AG20443 (cell line): ENCODE results near the gene GALNT11.

Experiments used
- DNase-seq: peaks from one replicate; pipeline ENCODE4 v3.0.0; 2012; ENCODE audit warnings: low spot score, mixed read lengths

GALNT11 gene

DNA sequence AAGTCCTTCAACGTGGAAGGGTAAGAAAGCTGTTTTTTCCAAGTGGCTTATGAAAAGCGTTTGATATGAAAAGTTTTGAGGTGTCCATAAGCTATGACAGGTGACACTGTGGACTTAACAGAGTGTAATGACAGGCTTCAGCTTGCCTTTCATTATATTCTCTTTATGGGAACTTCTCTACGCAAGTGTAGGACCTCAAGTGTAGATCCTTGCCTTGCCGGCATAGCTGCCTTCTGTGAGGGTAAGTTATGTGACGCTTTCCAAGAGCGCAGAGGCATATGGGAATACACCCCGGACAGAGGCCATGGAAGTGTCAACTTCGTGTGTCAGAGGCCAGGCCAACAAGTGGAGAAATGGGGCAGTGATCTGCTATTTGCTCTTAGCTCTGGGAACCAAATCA lies 91.9 kb downstream of the GALNT11 start:
- DNase-seq = no peak

GRCh38 chr7:152120210-152120609 lies 94.7 kb downstream of the GALNT11 start:
- DNase-seq = no peak

DNA sequence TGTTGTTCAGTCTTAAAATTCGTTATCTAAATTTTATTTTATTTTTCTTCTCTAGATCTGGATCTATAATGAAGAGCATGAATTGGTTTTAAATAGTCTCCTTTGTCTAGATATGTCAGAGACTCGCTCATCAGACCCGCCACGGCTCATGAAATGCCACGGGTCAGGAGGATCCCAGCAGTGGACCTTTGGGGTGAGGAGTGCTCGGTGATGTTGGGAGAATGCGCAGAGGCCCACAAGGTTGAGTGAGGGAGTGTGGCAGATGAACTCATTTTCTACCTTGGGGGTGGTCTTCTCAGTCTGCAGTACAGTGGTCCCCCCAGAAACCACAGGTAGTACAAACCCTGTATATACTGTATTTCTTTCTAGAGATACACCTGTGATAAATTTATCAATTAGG lies 95.3 kb downstream of the GALNT11 start:
- no peak for DNase-seq

- no peak for DNase-seq
Observed at GRCh38 chr7:152121432-152121831, 96.0 kb downstream of the GALNT11 start.

DNA sequence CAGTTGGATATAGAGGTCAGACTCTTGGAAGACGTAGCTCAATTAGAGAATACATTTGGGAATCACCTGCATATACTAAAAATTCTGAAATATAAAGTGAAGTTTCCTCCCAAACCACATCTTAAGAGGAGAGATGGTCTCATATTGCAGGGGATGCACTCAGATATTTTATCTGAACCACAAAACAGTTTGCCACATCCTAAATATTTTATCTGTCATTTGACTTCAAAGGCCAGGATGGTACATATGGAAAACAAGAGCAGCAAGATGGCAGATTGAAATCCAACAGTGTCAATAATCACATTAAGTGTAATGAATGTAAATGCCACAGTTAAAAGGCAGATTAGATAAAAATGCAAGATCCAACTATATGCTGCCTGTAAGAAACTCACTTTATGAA lies 97.1 kb downstream of the GALNT11 start:
- DNase-seq = no peak

DNA sequence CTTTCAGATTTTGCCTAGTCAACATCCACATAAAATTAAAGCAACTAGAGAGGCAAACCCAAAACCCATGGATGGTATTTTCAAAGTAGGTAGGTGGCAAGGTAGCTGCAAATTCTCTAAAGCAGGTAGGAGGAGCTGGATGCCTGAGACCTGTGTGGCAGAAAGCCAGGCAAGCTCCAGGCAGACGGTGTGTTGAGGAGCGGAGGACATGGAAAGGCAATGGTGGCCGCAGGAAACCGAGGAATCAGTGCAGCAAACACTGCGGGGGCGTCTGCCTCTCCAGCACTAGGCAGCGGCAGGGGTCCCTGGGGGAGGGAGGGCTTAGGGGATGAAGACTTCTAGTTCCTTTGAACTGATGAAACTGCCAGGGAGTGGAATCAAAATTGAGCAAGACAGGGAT lies 101.3 kb downstream of the GALNT11 start:
- DNase-seq = no peak

GRCh38 chr7:152127229-152127628 lies 101.8 kb downstream of the GALNT11 start:
- no peak for DNase-seq

GRCh38 chr7:152128252-152128651 lies 102.8 kb downstream of the GALNT11 start:
- no peak for DNase-seq

- no peak for DNase-seq
Observed at GRCh38 chr7:152128741-152129461, 103.4 kb downstream of the GALNT11 start.

DNA sequence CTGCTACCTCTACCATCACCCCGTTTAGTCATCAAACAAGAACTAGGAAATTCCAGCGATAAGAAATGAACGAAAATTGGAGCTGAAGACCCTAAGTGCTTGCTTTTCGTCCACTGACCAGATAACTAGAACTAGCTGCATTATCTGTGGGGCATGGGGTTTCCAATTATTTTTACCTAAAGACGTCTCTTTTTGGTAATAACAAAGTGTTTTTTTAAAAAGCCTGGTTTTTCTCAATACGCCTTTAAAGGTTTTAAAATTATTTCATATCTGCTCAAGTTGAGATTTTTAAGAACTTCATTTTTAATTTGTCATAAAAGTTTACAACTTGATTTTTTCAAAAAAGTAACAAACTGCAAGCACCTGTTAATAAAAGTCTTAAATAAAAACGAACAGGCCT lies 104.2 kb downstream of the GALNT11 start:
- no peak for DNase-seq

DNA sequence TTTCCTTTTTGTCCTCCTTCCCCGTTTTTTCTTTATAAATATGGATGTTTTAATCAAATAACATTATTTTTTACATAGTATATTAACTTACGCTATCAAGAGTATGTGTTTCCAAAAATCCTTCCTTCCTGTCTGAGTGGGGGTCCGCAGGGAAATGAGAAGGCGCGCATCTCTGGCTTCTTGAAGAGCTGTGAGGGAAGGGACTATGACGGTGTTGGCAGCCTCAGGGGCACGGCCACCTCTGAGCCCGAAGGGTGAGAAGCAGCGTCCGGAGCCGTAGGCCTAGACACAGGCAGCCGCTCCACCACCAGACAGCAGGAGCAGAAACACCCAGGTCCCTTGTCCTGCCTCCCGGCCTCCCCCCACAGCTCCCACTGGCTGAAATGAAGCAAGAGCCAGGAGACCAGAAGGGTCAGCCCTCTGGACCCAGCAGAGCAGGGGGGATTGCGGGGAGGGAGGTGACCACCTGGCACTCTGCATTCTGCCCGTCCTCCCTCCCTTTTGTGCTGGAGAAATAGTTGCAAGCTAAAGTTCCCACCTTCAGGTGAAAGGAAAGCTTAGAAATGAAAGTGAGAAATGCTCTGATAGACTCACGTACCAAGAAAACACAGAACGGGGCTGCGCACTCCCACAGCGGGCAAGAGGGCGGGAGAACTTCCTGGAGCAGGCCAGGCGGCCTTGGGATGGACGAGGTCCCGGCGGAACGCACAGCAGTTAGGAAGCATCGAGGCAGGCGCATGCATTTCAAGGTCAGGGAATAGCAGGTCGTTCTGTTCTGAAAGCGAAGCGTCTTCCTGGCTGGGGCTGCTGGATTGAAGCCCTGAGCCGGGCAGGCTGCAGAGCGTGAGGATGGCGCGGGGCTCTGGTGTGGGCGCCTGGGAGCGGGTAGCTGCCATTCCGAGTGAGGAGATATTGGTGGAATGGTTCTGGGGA lies 105.5 kb downstream of the GALNT11 start:
- DNase-seq = no peak

DNA sequence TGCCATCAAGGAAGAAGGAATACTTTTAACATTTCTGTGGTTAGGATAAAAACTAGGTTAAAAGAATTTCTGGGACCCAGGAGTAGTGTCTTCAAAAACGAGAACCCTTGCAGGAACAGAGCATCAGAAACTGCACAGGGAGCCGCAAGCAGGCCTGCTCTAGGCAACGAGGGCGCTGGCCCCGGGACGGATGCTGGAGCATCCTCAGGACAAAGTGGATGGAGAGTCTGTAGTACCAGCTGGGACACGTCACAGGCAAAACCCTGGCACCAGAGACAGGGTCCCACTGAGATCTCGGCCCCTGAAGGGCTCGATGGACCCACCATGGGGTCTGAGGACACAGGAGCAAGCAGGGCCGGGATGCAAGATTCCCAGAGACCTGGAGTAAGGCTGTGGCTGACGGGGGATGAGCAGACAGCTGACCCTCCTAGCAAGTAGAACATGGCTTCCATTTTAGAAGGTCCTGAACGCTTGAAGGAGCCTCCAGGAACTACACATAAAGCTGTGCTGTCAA lies 106.6 kb downstream of the GALNT11 start:
- DNase-seq = no peak

GRCh38 chr7:152132812-152133211 lies 107.3 kb downstream of the GALNT11 start:
- DNase-seq = no peak

DNA sequence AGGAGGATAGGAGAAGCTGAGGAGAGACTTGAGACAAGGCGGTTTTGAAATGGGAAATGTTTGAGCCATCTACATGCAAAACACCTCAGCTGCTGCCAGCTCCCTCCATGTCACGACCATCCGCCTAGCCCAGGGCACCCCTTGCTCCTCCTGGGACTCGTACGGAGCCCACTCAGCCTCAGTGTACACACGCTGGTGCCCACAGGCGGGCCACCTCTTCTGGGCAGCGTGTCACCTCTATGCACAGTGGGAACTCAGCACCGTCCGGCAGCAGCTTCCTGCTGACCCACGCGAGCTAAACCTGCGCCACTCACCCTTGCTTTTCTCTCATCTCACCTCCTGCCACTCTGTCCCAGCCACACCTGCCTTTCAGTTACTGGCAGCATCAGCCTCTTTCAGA lies 108.3 kb downstream of the GALNT11 start:
- DNase-seq = no peak

DNA sequence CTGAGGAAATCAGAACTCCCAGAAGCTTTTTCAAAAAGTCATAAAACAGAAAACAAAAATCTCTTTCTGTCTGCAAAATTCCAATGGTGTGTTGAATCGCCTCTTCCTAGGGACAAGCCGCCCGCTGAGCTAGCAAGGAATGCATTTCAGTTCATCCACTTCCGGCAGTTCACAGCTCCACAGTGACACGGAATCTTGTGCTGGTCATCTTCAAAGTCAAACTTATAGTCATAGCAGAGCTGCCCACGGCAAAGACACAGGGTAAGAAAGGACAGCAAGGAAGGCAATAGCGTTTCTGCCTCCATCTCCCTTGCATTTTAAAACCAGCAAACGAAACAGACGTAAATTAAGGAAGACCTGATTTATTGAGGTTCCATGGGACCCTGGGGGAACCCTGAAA lies 111.2 kb downstream of the GALNT11 start:
- DNase-seq = no peak

DNA sequence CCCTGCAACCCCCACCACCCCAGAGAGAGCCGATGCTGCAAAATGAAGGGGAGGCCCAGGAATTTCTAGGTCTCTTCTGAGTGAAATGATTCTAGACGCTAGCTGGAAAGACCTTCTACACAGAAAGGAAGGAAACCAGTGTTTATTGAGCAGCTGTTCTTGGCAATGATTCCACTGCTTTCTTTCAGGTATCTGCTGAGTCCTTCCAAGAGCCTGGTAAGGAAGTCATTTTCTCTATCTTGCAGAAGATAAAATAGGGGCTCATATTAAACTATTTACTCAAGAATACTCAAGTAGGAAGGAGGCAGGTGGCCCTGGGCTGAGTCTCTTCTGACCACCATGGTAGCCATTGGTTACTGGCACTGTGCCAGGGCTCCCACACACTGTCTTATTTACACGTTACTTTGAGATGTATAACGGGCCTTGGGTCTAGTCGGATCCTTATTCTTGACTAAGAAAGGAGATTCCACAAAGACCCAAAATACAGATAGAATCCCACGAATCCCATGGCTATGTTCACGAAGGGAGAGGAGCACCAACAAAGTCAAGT lies 112.1 kb downstream of the GALNT11 start:
- DNase-seq = no peak

DNA sequence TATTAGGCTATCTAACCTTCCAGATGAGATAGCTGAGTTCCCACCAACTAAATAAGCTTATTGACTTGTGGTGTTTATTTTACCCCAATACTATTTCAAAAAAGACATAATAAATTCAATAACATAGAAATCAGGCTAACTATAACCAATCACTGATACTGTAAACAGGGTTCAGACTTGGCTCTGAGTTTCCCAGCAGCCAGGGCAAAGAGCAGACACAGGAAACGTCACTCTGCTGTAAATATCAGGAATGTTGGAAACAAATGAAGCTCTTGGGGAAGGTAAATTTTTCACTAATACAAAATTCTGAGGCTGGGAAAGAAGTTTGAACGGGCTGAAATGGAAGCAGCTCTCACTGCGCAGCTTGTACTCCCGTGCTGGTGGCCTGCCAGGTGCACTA lies 114.6 kb downstream of the GALNT11 start:
- DNase-seq = no peak

- DNase-seq = no peak
Observed at GRCh38 chr7:152140560-152140959, 115.1 kb downstream of the GALNT11 start.

DNA sequence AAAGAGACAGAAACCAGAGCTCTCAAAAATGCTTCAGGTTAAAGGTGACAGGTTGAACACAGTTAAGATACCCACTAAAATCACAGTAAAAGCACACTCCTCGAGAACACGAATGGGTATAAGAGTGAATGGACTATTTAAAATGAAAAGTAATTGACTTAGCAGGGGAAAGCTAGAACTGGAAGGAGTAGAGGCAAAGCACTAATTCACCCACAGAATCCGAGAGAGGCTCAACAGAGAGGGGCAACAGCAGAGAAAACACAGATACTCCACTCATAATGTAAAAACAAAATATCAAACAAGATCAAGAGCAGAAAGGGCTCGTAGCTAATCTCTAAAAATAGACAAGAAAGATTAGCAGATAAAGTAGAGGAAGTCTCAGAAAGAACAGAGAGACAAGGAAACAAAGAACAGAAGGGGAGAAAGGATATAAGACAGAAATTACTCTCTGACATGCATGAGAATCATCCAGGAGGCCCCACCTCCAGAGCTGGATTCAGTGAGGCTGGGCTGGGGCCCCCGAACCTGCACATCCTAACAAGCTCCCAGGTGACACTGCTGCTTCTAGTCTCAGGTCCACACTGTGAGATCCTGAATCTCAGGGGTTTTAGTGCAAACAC lies 117.6 kb downstream of the GALNT11 start:
- DNase-seq = no peak

- no peak for DNase-seq
Observed at GRCh38 chr7:152144557-152145245, 119.2 kb downstream of the GALNT11 start.

DNA sequence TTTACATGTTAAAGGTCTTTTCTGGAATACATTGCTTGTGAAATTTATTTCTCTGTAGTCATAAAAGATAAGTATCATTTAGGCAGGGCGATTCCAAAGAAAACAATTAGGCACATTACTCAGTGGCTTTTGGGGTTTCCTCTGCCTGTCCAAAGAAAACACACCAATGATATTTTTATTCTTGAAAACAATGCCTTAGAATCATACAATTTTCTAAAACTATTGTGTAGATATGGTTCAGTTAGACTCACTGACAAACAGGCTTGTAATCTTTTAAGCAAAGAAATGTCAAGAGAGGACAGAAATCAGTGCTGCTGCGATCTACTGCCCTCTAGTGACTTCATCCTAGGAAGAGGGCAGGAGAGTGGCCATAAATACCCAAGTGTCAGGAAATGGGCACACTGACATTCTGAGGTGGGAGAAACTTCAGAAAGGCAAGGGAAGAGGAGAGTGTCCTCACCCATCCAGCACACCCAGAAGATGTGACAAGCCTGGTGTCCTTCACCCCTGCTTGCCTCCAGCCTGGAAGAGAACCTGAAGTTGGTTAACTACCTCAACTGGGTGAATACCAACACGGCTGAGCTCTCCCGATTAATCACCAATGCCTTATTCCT lies 120.5 kb downstream of the GALNT11 start:
- peak; percentile 62 for DNase-seq
